Stimulated activated CD4-positive, alpha-beta T cell treated with anti-CD3 and anti-CD28 coated beads, Interleukin-12 subunit alpha, Interleukin-12 subunit beta, amount 100 ng/mL, for 48 hours (primary cell): ENCODE results near the gene TMEM208.
A peak's percentile ranks its signal among the peaks of the same experiment; 100 is the strongest.

ENCODE experiments used
- DNase-seq, 3 donors: peaks; one replicate each; pipeline ENCODE4 v3.0.0-alpha.2; 2020; ENCODE audit warnings: low read depth in 2 of 3, low spot score in 1 of 3

Gene TMEM208

GRCh38 chr16:67271446-67271845 lies 44.5 kb downstream of the TMEM208 start:
- DNase-seq = no peak

- DNase-seq = no peak
Observed at GRCh38 chr16:67275321-67275720, 48.4 kb downstream of the TMEM208 start.

- peak in 2 of 3 donors; percentile 26 to 45 for DNase-seq
Observed at GRCh38 chr16:67277294-67277998, 50.5 kb downstream of the TMEM208 start.

- DNase-seq = peak in 1 of 3 donors; percentile 16
Observed at GRCh38 chr16:67277999-67278772, 51.3 kb downstream of the TMEM208 start.
